B cell (primary cell): ENCODE measurements around the gene DLG2. TPM values are rescaled to one million over a fixed set of nuclear protein-coding genes. Genes with fewer than 3 reads are reported as not detected.

ENCODE experiments used
- ATAC-seq: fragments of 200-7000 bp; cut with Tn5 transposase; one replicate; pipeline ENCODE4 v1.10.0; 2021; ENCODE audit warnings: low read depth, mild to moderate bottlenecking, moderate number of reproducible peaks, moderate library complexity
- CTCF ChIA-PET: fragments of 350-600 bp; sonication (Branson Sonifier 250); formaldehyde crosslinking; loops from one replicate; lab custom pipeline; 2021; ENCODE audit warnings: antibody characterized with exemption, inconsistent platforms; lab: Charles Lee
- POLR2A ChIA-PET: fragments of 350-600 bp; sonication (Branson Sonifier 250); formaldehyde crosslinking; loops from one replicate; lab custom pipeline; 2021; ENCODE audit warnings: antibody characterized with exemption; lab: Charles Lee
- DNase-seq: peaks from one replicate; pipeline ENCODE4 v3.0.0; 2013
- H2AFZ ChIP-seq: 2 replicates; pipeline ENCODE4 v1.6.1; 2012; ENCODE audit warnings: mild to moderate bottlenecking, low read depth, low read length; ENCODE audit not compliant: insufficient read depth, poor library complexity, severe bottlenecking
- H3K27ac ChIP-seq, 2 donors: 1 replicate in 1 of 2; 2 replicates in 1 of 2; pipeline ENCODE4 v1.5.1; 2012 to 2013; ENCODE audit warnings: low read length in 2 of 2, mild to moderate bottlenecking in 2 of 2, moderate library complexity in 1 of 2
- H3K27me3 ChIP-seq, 4 experiments: fragments of 200-600 bp in 1 of 4; sonication (generic) in 1 of 4; replicated peaks in 1 of 4; 1 replicate in 2 of 4; 2 replicates in 2 of 4; pipeline versions ENCODE4 v1.6.1 to v1.7.0; 2013 to 2016; ENCODE audit warnings: low read length in 3 of 4, mild to moderate bottlenecking in 2 of 4, mixed read lengths in 1 of 4, moderate library complexity in 1 of 4; ENCODE audit not compliant: insufficient read depth in 4 of 4, control insufficient read depth in 3 of 4; ENCODE audit errors: control extremely low read depth in 1 of 4
- H3K36me3 ChIP-seq, 2 experiments: replicated peaks in 1 of 2; 1 replicate in 1 of 2; 2 replicates in 1 of 2; pipeline versions ENCODE4 v1.6.1 to v1.7.1; 2013; ENCODE audit warnings: low read length in 1 of 2; ENCODE audit not compliant: insufficient read depth in 2 of 2, control insufficient read depth in 1 of 2; ENCODE audit errors: control extremely low read depth in 1 of 2, extremely low read depth in 1 of 2
- H3K4me1 ChIP-seq, 2 donors: fragments of 200-600 bp in 1 of 2; sonication (generic) in 1 of 2; 1 replicate in 1 of 2; 2 replicates in 1 of 2; pipeline versions ENCODE4 v1.5.1 to v1.6.1; 2013 to 2017; ENCODE audit warnings: low read length in 2 of 2; ENCODE audit not compliant: control insufficient read depth in 2 of 2, insufficient read depth in 2 of 2
- H3K4me2 ChIP-seq: replicated peaks from 2 replicates; pipeline ENCODE3; 2012; ENCODE audit warnings: mild to moderate bottlenecking, low read depth, low read length; ENCODE audit not compliant: poor library complexity, severe bottlenecking
- H3K4me3 ChIP-seq, 5 experiments: fragments of 200-600 bp in 1 of 5; sonication (generic) in 1 of 5; 1 replicate in 3 of 5; 2 replicates in 2 of 5; pipeline versions ENCODE4 v1.5.1 to v1.7.0; 2011 to 2016; ENCODE audit warnings: low read length in 4 of 5, mild to moderate bottlenecking in 4 of 5, low read depth in 2 of 5, control low read depth in 1 of 5, moderate library complexity in 1 of 5; ENCODE audit not compliant: insufficient read depth in 1 of 5; ENCODE audit errors: control extremely low read depth in 1 of 5, extremely low read depth in 1 of 5
- H3K79me2 ChIP-seq: fragments of 200-600 bp; sonication (generic); one replicate; pipeline ENCODE4 v1.6.0; 2016; ENCODE audit warnings: low read length; ENCODE audit not compliant: control insufficient read depth, insufficient read depth
- H3K9ac ChIP-seq: fragments of 200-600 bp; sonication (generic); 2 replicates; pipeline ENCODE4 v1.6.1; 2017; ENCODE audit warnings: mild to moderate bottlenecking, low read length, moderate library complexity
- H3K9me3 ChIP-seq, 3 donors: one replicate each; pipeline versions ENCODE4 v1.6.1 to v1.7.1; 2013; ENCODE audit warnings: low read length in 2 of 3; ENCODE audit not compliant: control insufficient read depth in 2 of 3, insufficient read depth in 1 of 3; ENCODE audit errors: control extremely low read depth in 1 of 3
- H4K20me1 ChIP-seq: 2 replicates; pipeline ENCODE4 v1.6.0; 2012; ENCODE audit warnings: mild to moderate bottlenecking, low read length; ENCODE audit not compliant: insufficient read depth, control insufficient read depth, poor library complexity, severe bottlenecking
- H3K27ac Mint-ChIP-seq: one replicate; pipeline ENCODE4 v1.8.0; 2021; ENCODE audit warnings: mixed read lengths
- H3K27me3 Mint-ChIP-seq: one replicate; pipeline ENCODE4 v1.8.0; 2021; ENCODE audit warnings: mixed read lengths
- H3K4me1 Mint-ChIP-seq: one replicate; pipeline ENCODE4 v1.8.0; 2021; ENCODE audit warnings: mixed read lengths
- H3K4me3 Mint-ChIP-seq: one replicate; pipeline ENCODE4 v1.8.0; 2021; ENCODE audit warnings: mixed read lengths
- H3K9me3 Mint-ChIP-seq: one replicate; pipeline ENCODE4 v1.8.0; 2022; ENCODE audit warnings: mixed read lengths; ENCODE audit not compliant: insufficient read depth
- EZH2 ChIP-seq: IDR thresholded peaks from 2 replicates; pipeline ENCODE4 v1.6.1; 2012; ENCODE audit warnings: borderline replicate concordance, low read depth, mild to moderate bottlenecking, moderate library complexity, low read length; ENCODE audit not compliant: insufficient read depth, poor library complexity, severe bottlenecking
- whole genome bisulfite sequencing: methylation state at CpG from one replicate; pipeline ENCODE4 v1.1.5; 2013; ENCODE audit warnings: missing lambda C conversion rate; ENCODE audit not compliant: insufficient coverage; 5-methylcytosine and 5-hydroxymethylcytosine counted together
- intact Hi-C: fragments of 100-400 bp; cut with micrococcal nuclease; formaldehyde crosslinking; loops from one replicate; pipeline ENCODE4 v1.10.0; 2022
- polyA plus RNA-seq: library from polyadenylated mRNA; depleted of rRNA; stranded (reverse); fragments of >200 nt; gene quantifications from 2 replicates; pipeline ENCODE4 v1.2.3, GENCODE V29; 2012
- total RNA-seq, 2 donors: library from RNA; stranded (reverse); fragments of 120-200 nt in 1 of 2; gene quantifications; 1 replicate in 1 of 2; 2 replicates in 1 of 2; pipeline versions ENCODE4 v1.2.3 to v1.2.4, GENCODE V29; 2013 to 2022
- TF ChIP-seq, protein P1 (sequence below): fragments of 200-600 bp; IDR thresholded peaks from one replicate; pipeline ENCODE4 v1.8.0; 2022; ENCODE audit warnings: antibody characterized with exemption, mild to moderate bottlenecking

Gene DLG2
- total and polyA plus RNA-seq, 2 donors (not counting 1 experiment from before 2014, with no cell fraction given) = 0.54 to 5.4 TPM

DNA sequence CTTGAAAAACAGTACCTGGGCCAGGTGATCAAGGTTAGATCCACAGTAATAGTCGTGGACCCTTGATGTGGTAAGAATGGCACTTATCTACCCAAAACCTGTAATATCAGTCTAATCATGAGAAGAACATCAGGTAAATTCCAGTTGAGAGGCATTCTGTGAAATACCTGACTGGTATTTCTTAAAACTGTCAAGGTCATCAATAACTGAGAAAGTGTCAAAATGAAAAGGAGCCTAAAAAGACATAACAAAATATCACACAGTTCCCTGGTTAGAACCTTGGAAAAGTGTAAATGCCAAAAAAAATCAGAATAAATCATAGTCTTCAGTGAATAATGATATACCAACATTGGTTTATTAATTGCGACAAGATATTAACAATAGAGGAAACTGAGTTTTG, 2185.5 kb downstream of the DLG2 start:
- no peak for TF ChIP-seq EZH2
- TF ChIP-seq, protein P1, sequence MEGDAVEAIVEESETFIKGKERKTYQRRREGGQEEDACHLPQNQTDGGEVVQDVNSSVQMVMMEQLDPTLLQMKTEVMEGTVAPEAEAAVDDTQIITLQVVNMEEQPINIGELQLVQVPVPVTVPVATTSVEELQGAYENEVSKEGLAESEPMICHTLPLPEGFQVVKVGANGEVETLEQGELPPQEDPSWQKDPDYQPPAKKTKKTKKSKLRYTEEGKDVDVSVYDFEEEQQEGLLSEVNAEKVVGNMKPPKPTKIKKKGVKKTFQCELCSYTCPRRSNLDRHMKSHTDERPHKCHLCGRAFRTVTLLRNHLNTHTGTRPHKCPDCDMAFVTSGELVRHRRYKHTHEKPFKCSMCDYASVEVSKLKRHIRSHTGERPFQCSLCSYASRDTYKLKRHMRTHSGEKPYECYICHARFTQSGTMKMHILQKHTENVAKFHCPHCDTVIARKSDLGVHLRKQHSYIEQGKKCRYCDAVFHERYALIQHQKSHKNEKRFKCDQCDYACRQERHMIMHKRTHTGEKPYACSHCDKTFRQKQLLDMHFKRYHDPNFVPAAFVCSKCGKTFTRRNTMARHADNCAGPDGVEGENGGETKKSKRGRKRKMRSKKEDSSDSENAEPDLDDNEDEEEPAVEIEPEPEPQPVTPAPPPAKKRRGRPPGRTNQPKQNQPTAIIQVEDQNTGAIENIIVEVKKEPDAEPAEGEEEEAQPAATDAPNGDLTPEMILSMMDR = no peak
- ATAC-seq = no peak
- Histone ChIP-seq H3K79me2 (no peaks in the 10 kb centered on the region), H3K27ac (no peak overlapping the region), H4K20me1 (no peaks in the 10 kb centered on the region), H3K4me2 (no peak overlapping the region), H3K4me3 (no peak overlapping the region), H3K27me3 (no peaks in the 10 kb centered on the region), H3K9me3 (no peaks in the 10 kb centered on the region), H3K4me1 (peaks cover 0 to 5% of the 10 kb centered on the region in 2 donors), H3K36me3 (no peaks in the 10 kb centered on the region), H3K9ac (no peak overlapping the region), H2AFZ (no peak overlapping the region)
- Mint-ChIP-seq H3K27ac (no peak overlapping the region), H3K9me3 (no peaks in the 10 kb centered on the region), H3K27me3 (peaks cover 5% of the 10 kb centered on the region), H3K4me1 (no peaks in the 10 kb centered on the region), H3K4me3 (no peak overlapping the region)
- CTCF ChIA-PET = no interaction called here
- intact Hi-C loops = no loop called here
- no CpG with 5 or more reads among the region's 2 CpGs for WGBS
- POLR2A ChIA-PET = no interaction called here
- DNase-seq = no peak

- CTCF ChIA-PET = no interaction called here
- H4K20me1 ChIP-seq = no peaks in the 10 kb centered on the region
- intact Hi-C loops = no loop called here
- H3K4me3 ChIP-seq = no peak overlapping the region
- no peaks in the 10 kb centered on the region for H3K27me3 ChIP-seq
- H2AFZ ChIP-seq = no peak overlapping the region
- no peak overlapping the region for H3K4me3 Mint-ChIP-seq
- no peaks in the 10 kb centered on the region for H3K9me3 ChIP-seq
- POLR2A ChIA-PET = no interaction called here
- no CpG with 5 or more reads among the region's 4 CpGs for WGBS
- no peaks in the 10 kb centered on the region for H3K9me3 Mint-ChIP-seq
- no peak overlapping the region for H3K4me2 ChIP-seq
- DNase-seq (no peak), ATAC-seq (no peak)
- no peaks in the 10 kb centered on the region for H3K4me1 Mint-ChIP-seq
- no peaks in the 10 kb centered on the region for H3K36me3 ChIP-seq
- H3K27ac Mint-ChIP-seq = no peak overlapping the region
- no peaks in the 10 kb centered on the region for H3K79me2 ChIP-seq
- no peak overlapping the region for H3K9ac ChIP-seq
- H3K4me1 ChIP-seq = peaks cover 0 to 5% of the 10 kb centered on the region in 2 donors
- H3K27ac ChIP-seq = no peak overlapping the region
- H3K27me3 Mint-ChIP-seq = peaks cover 5% of the 10 kb centered on the region
- TF ChIP-seq, protein P1 = no peak
- TF ChIP-seq EZH2 = no peak
Measured at GRCh38 chr11:83441171-83441570, 2186.0 kb downstream of the DLG2 start.
